ENCODE measurements around the gene ZNF28.
A peak's percentile ranks its signal among the peaks of the same experiment; 100 is the strongest.
"Not testable (repeated sequence)": the region's sequence is repeated elsewhere in the genome, so short reads cannot be mapped to it uniquely, and the experiment has no call there.

The ZNF28 gene

GRCh38 chr19:52821204-52821960 lies at the start of gene ZNF28:
Gene ZNF28, minus strand, starts transcription at chr19:52821633. Its CDS starts 3,675 bp downstream, at chr19:52817958.
- peak; percentile 60 for DNase-seq

GRCh38 chr19:52868031-52868430 lies 46.6 kb upstream of the ZNF28 start:
- DNase-seq: not testable (repeated sequence)

GRCh38 chr19:52857378-52858191 lies 36.2 kb upstream of the ZNF28 start, which contains the start of gene ZNF468:
Gene ZNF468, minus strand, starts transcription at chr19:52857619. Its CDS starts 3,347 bp downstream, at chr19:52854272.
- DNase-seq: peak; percentile 73

- peak; percentile 6 for DNase-seq
Observed at GRCh38 chr19:52856540-52857377, 35.3 kb upstream of the ZNF28 start.

GRCh38 chr19:52847352-52847751 lies 25.9 kb upstream of the ZNF28 start:
- DNase-seq: not testable (repeated sequence)

GRCh38 chr19:52840825-52841465 lies 19.5 kb upstream of the ZNF28 start:
- DNase-seq: not testable (repeated sequence)

GRCh38 chr19:52834289-52834688 lies 12.9 kb upstream of the ZNF28 start:
- not testable (repeated sequence) for DNase-seq

GRCh38 chr19:52833541-52833940 lies 12.1 kb upstream of the ZNF28 start:
- not testable (repeated sequence) for DNase-seq

- not testable (repeated sequence) for DNase-seq
Observed at GRCh38 chr19:52829866-52830265, 8.4 kb upstream of the ZNF28 start.

GRCh38 chr19:52825765-52826164 lies 4.3 kb upstream of the ZNF28 start:
- DNase-seq: no peak

GRCh38 chr19:52823676-52824075 lies 2.2 kb upstream of the ZNF28 start:
- no peak for DNase-seq

GRCh38 chr19:52820472-52821203 lies 795 bp downstream of the ZNF28 start:
- peak; percentile 10 for DNase-seq

GRCh38 chr19:52809801-52810200 lies 11.6 kb downstream of the ZNF28 start:
- no peak for DNase-seq

- DNase-seq: not testable (repeated sequence)
Observed at GRCh38 chr19:52799950-52800640, 21.3 kb downstream of the ZNF28 start.

GRCh38 chr19:52789440-52789839 lies 32.0 kb downstream of the ZNF28 start:
- no peak for DNase-seq

- DNase-seq: peak; percentile 84
Observed at GRCh38 chr19:52786464-52787354, 34.7 kb downstream of the ZNF28 start, which contains the start of gene ZNF600. Gene ZNF600, minus strand, starts transcription at chr19:52786791. Its CDS starts 7,903 bp downstream, at chr19:52778888.

- no peak for DNase-seq
Observed at GRCh38 chr19:52786078-52786463, 35.4 kb downstream of the ZNF28 start.

GRCh38 chr19:52785506-52785905 lies 35.9 kb downstream of the ZNF28 start:
- DNase-seq: no peak

GRCh38 chr19:52782864-52783263 lies 38.6 kb downstream of the ZNF28 start:
- not testable (repeated sequence) for DNase-seq

GRCh38 chr19:52778811-52779210 lies 42.6 kb downstream of the ZNF28 start:
- peak; percentile 44 for DNase-seq

All from stimulated activated CD4-positive, alpha-beta T cell treated with anti-CD3 and anti-CD28 coated beads, Interleukin-4, amount 100 ng/mL, for 24 hours (primary cell).